WTC11 (cell line): ENCODE results near the gene CADM2. TPM values are rescaled to one million over a fixed set of nuclear protein-coding genes. Genes with fewer than 3 reads are reported as not detected.

ENCODE experiments used
- ATAC-seq: fragments of 200-7000 bp; cut with Tn5 transposase; 2 replicates; pipeline ENCODE4 v1.10.0; 2021; ENCODE audit warnings: mild to moderate bottlenecking, moderate library complexity
- CTCF ChIA-PET: fragments of 300-600 bp; sonication (Branson Sonifier 250); formaldehyde crosslinking; loops from one replicate; lab custom pipeline; 2021; ENCODE audit warnings: antibody characterized with exemption; lab: Charles Lee
- POLR2A ChIA-PET: fragments of 350-600 bp; sonication (Branson Sonifier 250); formaldehyde crosslinking; loops from one replicate; lab custom pipeline; 2021; ENCODE audit warnings: antibody characterized with exemption; lab: Charles Lee
- DNase-seq: peaks from one replicate; pipeline ENCODE4 v3.0.0; 2021; ENCODE audit warnings: low spot score
- H3K27ac Mint-ChIP-seq: 2 replicates; pipeline ENCODE4 v1.8.0; 2021; ENCODE audit warnings: mixed read lengths
- H3K27me3 Mint-ChIP-seq: 2 replicates; pipeline ENCODE4 v1.8.0; 2021; ENCODE audit warnings: low read depth, mild to moderate bottlenecking, moderate library complexity, mixed read lengths
- H3K36me3 Mint-ChIP-seq: 2 replicates; pipeline ENCODE4 v1.8.0; 2021; ENCODE audit warnings: mixed read lengths
- H3K4me1 Mint-ChIP-seq: 2 replicates; pipeline ENCODE4 v1.8.0; 2022; ENCODE audit warnings: mixed read lengths
- H3K4me3 Mint-ChIP-seq: 2 replicates; pipeline ENCODE4 v1.8.0; 2021; ENCODE audit warnings: mild to moderate bottlenecking, moderate library complexity, mixed read lengths
- H3K9me3 Mint-ChIP-seq: 2 replicates; pipeline ENCODE4 v1.8.0; 2021; ENCODE audit warnings: mixed read lengths
- ATF6 ChIP-seq: sonication (generic); formaldehyde crosslinking; IDR thresholded peaks from 2 replicates; pipeline ENCODE4 v1.8.1; 2023; ENCODE audit warnings: mild to moderate bottlenecking, missing genetic modification reagents
- CDX4 ChIP-seq: fragments of 250-450 bp; sonication (Bioruptor Pico); IDR thresholded peaks from 2 replicates; pipeline ENCODE4 v1.9.0; 2021; ENCODE audit warnings: moderate library complexity, mild to moderate bottlenecking, inconsistent platforms, borderline replicate concordance
- CTCF ChIP-seq: fragments of 200-600 bp; IDR thresholded peaks from 2 replicates; pipeline ENCODE4 v1.8.0; 2022; ENCODE audit warnings: antibody characterized with exemption
- E2F4 ChIP-seq: sonication (generic); formaldehyde crosslinking; IDR thresholded peaks from 2 replicates; pipeline ENCODE4 v1.8.1; 2022; ENCODE audit warnings: low read depth, mild to moderate bottlenecking, moderate library complexity, missing genetic modification reagents, borderline replicate concordance
- FOXK1 ChIP-seq: sonication (generic); formaldehyde crosslinking; IDR thresholded peaks from 2 replicates; pipeline ENCODE4 v1.8.0; 2022; ENCODE audit warnings: mild to moderate bottlenecking, moderate library complexity, missing genetic modification reagents
- GABPB1 ChIP-seq: sonication (generic); formaldehyde crosslinking; IDR thresholded peaks from 2 replicates; pipeline ENCODE4 v1.8.1; 2023; ENCODE audit warnings: mild to moderate bottlenecking, missing genetic modification reagents
- IRF1 ChIP-seq: sonication (generic); formaldehyde crosslinking; IDR thresholded peaks from 2 replicates; pipeline ENCODE4 v1.8.0; 2023; ENCODE audit warnings: missing genetic modification reagents
- TP53 ChIP-seq: sonication (generic); formaldehyde crosslinking; IDR thresholded peaks from 2 replicates; pipeline ENCODE4 v1.8.1; 2023; ENCODE audit warnings: mild to moderate bottlenecking, missing genetic modification reagents
- ZNF512 ChIP-seq: sonication (generic); formaldehyde crosslinking; IDR thresholded peaks from 2 replicates; pipeline ENCODE4 v1.8.1; 2022; ENCODE audit warnings: missing genetic modification reagents, borderline replicate concordance
- total RNA-seq: library from RNA; stranded (reverse); gene quantifications from 3 replicates; pipeline ENCODE4 v1.2.3, GENCODE V29; 2021

Gene CADM2
- total RNA-seq, 1 experiment from 2014 or later, result 18.8 TPM

- ATAC-seq (no peak), DNase-seq (no peak)
- ChIA-PET CTCF (interaction anchor here (1.0 kb wide), 1 partner anchor 58 kb away, joined by 3 read pairs; no protein-coding TSS in a partner anchor), POLR2A (no interaction called here)
- Mint-ChIP-seq H3K4me1 (no peaks in the 10 kb centered on the region), H3K27me3 (no peaks in the 10 kb centered on the region), H3K27ac (no peak overlapping the region), H3K4me3 (no peak overlapping the region), H3K9me3 (no peaks in the 10 kb centered on the region), H3K36me3 (no peaks in the 10 kb centered on the region)
- TF ChIP-seq GABPB1 (CRISPR knock-in tag) (0 out of 2 replicates have a peak, but pooled peaks have one; percentile 21), E2F4 (CRISPR knock-in tag) (no peak)
Measured at GRCh38 chr3:85303156-85303555, 344.4 kb downstream of the CADM2 start.

- H3K4me3 Mint-ChIP-seq, result no peak overlapping the region
- no peaks in the 10 kb centered on the region for H3K36me3 Mint-ChIP-seq
- H3K27ac Mint-ChIP-seq, result no peak overlapping the region
- H3K4me1 Mint-ChIP-seq, result no peaks in the 10 kb centered on the region
- no peak for ATAC-seq
- CTCF ChIA-PET, result no interaction called here
- no peak for DNase-seq
- H3K9me3 Mint-ChIP-seq, result no peaks in the 10 kb centered on the region
- H3K27me3 Mint-ChIP-seq, result no peaks in the 10 kb centered on the region
- TF ChIP-seq IRF1 (CRISPR knock-in tag), result no peak
- 0 out of 2 replicates have a peak, but pooled peaks have one; percentile 14 for TF ChIP-seq CTCF
- TF ChIP-seq, all 79 proteins: peak for 1
- POLR2A ChIA-PET, result no interaction called here
Measured at GRCh38 chr3:85304360-85304964, 345.7 kb downstream of the CADM2 start.

GRCh38 chr3:85312331-85312730 lies 353.5 kb downstream of the CADM2 start:
- no peak overlapping the region for H3K4me3 Mint-ChIP-seq
- CTCF ChIA-PET, result no interaction called here
- POLR2A ChIA-PET, result no interaction called here
- H3K9me3 Mint-ChIP-seq, result peaks cover 8% of the 10 kb centered on the region
- ATAC-seq, result no peak
- no peaks in the 10 kb centered on the region for H3K36me3 Mint-ChIP-seq
- H3K4me1 Mint-ChIP-seq, result no peaks in the 10 kb centered on the region
- TF ChIP-seq FOXK1 (CRISPR knock-in tag) (no peak), ATF6 (CRISPR knock-in tag) (no peak), ZNF512 (no peak), CDX4 (CRISPR knock-in tag) (no peak), TP53 (CRISPR knock-in tag) (no peak), CTCF (no peak)
- TF ChIP-seq, all 79 proteins: peak for 0
- DNase-seq, result no peak
- Mint-ChIP-seq H3K27ac (no peak overlapping the region), H3K27me3 (no peaks in the 10 kb centered on the region)
